ENCODE results near the gene HIP1R.
"Not testable (repeated sequence)": the region's sequence is repeated elsewhere in the genome, so short reads cannot be mapped to it uniquely, and the experiment has no call there.

The HIP1R gene

GRCh38 chr12:122875590-122876220 is 40.4 kb downstream of the HIP1R start:
- no peak for DNase-seq

- DNase-seq: not testable (repeated sequence)
These were observed 41.0 kb downstream of the HIP1R start for GRCh38 chr12:122876281-122876680.

- DNase-seq: no peak
These were observed 41.5 kb downstream of the HIP1R start for GRCh38 chr12:122876731-122877130.

- DNase-seq: no peak
These were observed 43.7 kb downstream of the HIP1R start for GRCh38 chr12:122878780-122879612.

GRCh38 chr12:122880155-122880667 is 45.0 kb downstream of the HIP1R start:
- no peak for DNase-seq

- peak; percentile 69 to 73 for DNase-seq
These were observed 45.4 kb downstream of the HIP1R start for GRCh38 chr12:122880668-122881067.

GRCh38 chr12:122882908-122883558 is 47.8 kb downstream of the HIP1R start:
- no peak for DNase-seq

- no peak for DNase-seq
These were observed 49.0 kb downstream of the HIP1R start for GRCh38 chr12:122884091-122884826.

GRCh38 chr12:122884860-122885259 is 49.6 kb downstream of the HIP1R start:
- no peak for DNase-seq

- no peak for DNase-seq
These were observed 50.9 kb downstream of the HIP1R start for GRCh38 chr12:122886161-122886560.

GRCh38 chr12:122886851-122887818 is 51.9 kb downstream of the HIP1R start:
- no peak for DNase-seq

GRCh38 chr12:122887819-122888212 is 52.6 kb downstream of the HIP1R start:
- no peak for DNase-seq

GRCh38 chr12:122888232-122888752 is 53.0 kb downstream of the HIP1R start:
- peak; percentile 73 for DNase-seq

- DNase-seq: peak; percentile 71 to 84
These were observed 54.7 kb downstream of the HIP1R start for GRCh38 chr12:122889761-122890520.

- peak; percentile 64 to 79 for DNase-seq
These were observed 56.6 kb downstream of the HIP1R start for GRCh38 chr12:122891661-122892525.

GRCh38 chr12:122892724-122893123 is 57.5 kb downstream of the HIP1R start:
- not testable (repeated sequence) for DNase-seq

GRCh38 chr12:122893208-122894153 is 58.2 kb downstream of the HIP1R start:
- DNase-seq: no peak

Data from Kasumi-1 (cell line).